Type B pancreatic cell (in vitro differentiated cells): Measurements from ENCODE around the gene TRIM36. TPM values are rescaled to one million over a fixed set of nuclear protein-coding genes. Genes with fewer than 3 reads are reported as not detected.

Experiments used
- DNase-seq: peaks from one replicate; pipeline ENCODE4 v3.0.0; 2021; ENCODE audit warnings: mixed read lengths; ENCODE audit not compliant: unreplicated experiment; ENCODE audit errors: extremely low spot score
- H3K27ac Mint-ChIP-seq: 2 replicates; pipeline ENCODE4 v1.8.0; 2021; ENCODE audit warnings: mild to moderate bottlenecking, mixed read lengths
- H3K27me3 Mint-ChIP-seq: 2 replicates; pipeline ENCODE4 v1.8.0; 2021; ENCODE audit warnings: mixed read lengths
- H3K36me3 Mint-ChIP-seq: 2 replicates; pipeline ENCODE4 v1.8.0; 2021; ENCODE audit warnings: mixed read lengths
- H3K4me1 Mint-ChIP-seq: one replicate; pipeline ENCODE4 v1.8.0; 2021; ENCODE audit warnings: mixed read lengths; ENCODE audit not compliant: unreplicated experiment
- H3K4me3 Mint-ChIP-seq: 2 replicates; pipeline ENCODE4 v1.8.0; 2021; ENCODE audit warnings: mild to moderate bottlenecking, mixed read lengths
- H3K9me3 Mint-ChIP-seq: 2 replicates; pipeline ENCODE4 v1.8.0; 2021; ENCODE audit warnings: mixed read lengths
- CTCF ChIP-seq: fragments of 200-600 bp; sonication (generic); conservative IDR thresholded peaks from 2 replicates; pipeline ENCODE4 v1.5.0; 2021; ENCODE audit warnings: antibody characterized with exemption, mild to moderate bottlenecking
- total RNA-seq: library from RNA; stranded (reverse); gene quantifications from 2 replicates; pipeline ENCODE4 v1.2.1, GENCODE V29; 2021; ENCODE audit warnings: low replicate concordance

Gene TRIM36
- total RNA-seq, 1 donor from 2014 or later, result 14.1 TPM

- Mint-ChIP-seq H3K27me3 (peaks cover 30% of the 10 kb centered on the region), H3K27ac (no peak overlapping the region), H3K4me3 (no peak overlapping the region), H3K4me1 (no peaks in the 10 kb centered on the region), H3K9me3 (no peaks in the 10 kb centered on the region), H3K36me3 (no peaks in the 10 kb centered on the region)
- TF ChIP-seq CTCF, result no peak
- DNase-seq, result no peak
Observed at GRCh38 chr5:115186794-115187193, 17.1 kb upstream of the TRIM36 start.

- Mint-ChIP-seq H3K36me3 (no peaks in the 10 kb centered on the region), H3K4me1 (no peaks in the 10 kb centered on the region), H3K27me3 (peaks cover 50% of the 10 kb centered on the region), H3K9me3 (no peaks in the 10 kb centered on the region), H3K4me3 (no peak overlapping the region), H3K27ac (no peak overlapping the region)
- no peak for TF ChIP-seq CTCF
- no peak for DNase-seq
Observed at GRCh38 chr5:115184770-115185169, 15.1 kb upstream of the TRIM36 start.

- no peaks in the 10 kb centered on the region for H3K36me3 Mint-ChIP-seq
- no peaks in the 10 kb centered on the region for H3K4me1 Mint-ChIP-seq
- peak overlapping the region; percentile 63 for H3K4me3 Mint-ChIP-seq
- H3K27me3 Mint-ChIP-seq, result peaks cover 77% of the 10 kb centered on the region
- no peak for DNase-seq
- no peaks in the 10 kb centered on the region for H3K9me3 Mint-ChIP-seq
- no peak overlapping the region for H3K27ac Mint-ChIP-seq
- no peak for TF ChIP-seq CTCF
Observed at GRCh38 chr5:115181757-115182156, 12.0 kb upstream of the TRIM36 start.

GRCh38 chr5:115180165-115180709 lies 10.5 kb upstream of the TRIM36 start:
- H3K27ac Mint-ChIP-seq, result peak overlapping the region; percentile 72
- no peaks in the 10 kb centered on the region for H3K9me3 Mint-ChIP-seq
- no peak for TF ChIP-seq CTCF
- peaks cover 83% of the 10 kb centered on the region for H3K27me3 Mint-ChIP-seq
- DNase-seq, result peak; percentile 80
- no peaks in the 10 kb centered on the region for H3K36me3 Mint-ChIP-seq
- no peaks in the 10 kb centered on the region for H3K4me1 Mint-ChIP-seq
- peak overlapping the region; percentile 94 for H3K4me3 Mint-ChIP-seq

GRCh38 chr5:115179394-115180164 lies 9.9 kb upstream of the TRIM36 start:
- Mint-ChIP-seq H3K27ac (peak overlapping the region; percentile 72), H3K36me3 (no peaks in the 10 kb centered on the region)
- DNase-seq, result no peak

More at GRCh38 chr5:115179394-115180164, 9.9 kb upstream of the TRIM36 start:
- peaks cover 83% of the 10 kb centered on the region for H3K27me3 Mint-ChIP-seq
- TF ChIP-seq CTCF, result no peak
- no peaks in the 10 kb centered on the region for H3K9me3 Mint-ChIP-seq
- peak overlapping the region; percentile 94 for H3K4me3 Mint-ChIP-seq
- H3K4me1 Mint-ChIP-seq, result no peaks in the 10 kb centered on the region
